G401 (cell line): ENCODE measurements around the gene ELF4. TPM values are rescaled to one million over a fixed set of nuclear protein-coding genes. Genes with fewer than 3 reads are reported as not detected.
"Not testable (repeated sequence)": the region's sequence is repeated elsewhere in the genome, so short reads cannot be mapped to it uniquely, and the experiment has no call there.

Experiments used
- DNase-seq: peaks from one replicate; pipeline ENCODE4 v3.0.0-alpha.2; 2015; ENCODE audit warnings: low spot score
- in situ Hi-C: cut with HindIII; loops from 2 replicates; pipeline ENCODE4 v1.10.0; 2016; ENCODE audit warnings: low sequenced_read_pairs, mixed read lengths
- total RNA-seq: library from RNA; depleted of rRNA; stranded (reverse); fragments of >200 nt; shearing (Covaris generic); gene quantifications from 2 replicates; pipeline ENCODE4 v1.2.3, GENCODE V29; 2014

ELF4 gene
- total RNA-seq, 1 experiment from 2014 or later: 8.4 TPM

GRCh38 chrX:130117166-130117565 is 6.9 kb upstream of the ELF4 start:
- DNase-seq: no peak
- in situ Hi-C loops: no loop called here

GRCh38 chrX:130115119-130115885 is 5.0 kb upstream of the ELF4 start:
- in situ Hi-C loops: not testable (repeated sequence)

GRCh38 chrX:130114141-130114588 is 3.9 kb upstream of the ELF4 start:
- DNase-seq: no peak
- in situ Hi-C loops: no loop called here

More at GRCh38 chrX:130115119-130115885, 5.0 kb upstream of the ELF4 start:
- not testable (repeated sequence) for DNase-seq

- in situ Hi-C loops: no loop called here
- DNase-seq: no peak
These were observed 1.2 kb upstream of the ELF4 start for GRCh38 chrX:130111220-130112154.

- in situ Hi-C loops: no loop called here
- no peak for DNase-seq
These were observed 593 bp downstream of the ELF4 start for GRCh38 chrX:130109429-130110378.

GRCh38 chrX:130108647-130109428 is 1.5 kb downstream of the ELF4 start:
- no peak for DNase-seq
- in situ Hi-C loops: no loop called here

GRCh38 chrX:130106071-130106470 is 4.2 kb downstream of the ELF4 start:
- DNase-seq: no peak
- in situ Hi-C loops: no loop called here

GRCh38 chrX:130105244-130105643 is 5.1 kb downstream of the ELF4 start:
- in situ Hi-C loops: no loop called here
- no peak for DNase-seq

- in situ Hi-C loops: no loop called here
- no peak for DNase-seq
These were observed 6.7 kb downstream of the ELF4 start for GRCh38 chrX:130103605-130104004.

GRCh38 chrX:130100180-130100579 is 10.1 kb downstream of the ELF4 start:
- in situ Hi-C loops: no loop called here
- DNase-seq: no peak

GRCh38 chrX:130098210-130098552 is 12.1 kb downstream of the ELF4 start:
- in situ Hi-C loops: no loop called here

GRCh38 chrX:130097507-130098209 is 12.6 kb downstream of the ELF4 start:
- DNase-seq: no peak
- in situ Hi-C loops: no loop called here

More at GRCh38 chrX:130098210-130098552, 12.1 kb downstream of the ELF4 start:
- DNase-seq: no peak

GRCh38 chrX:130095249-130096030 is 14.9 kb downstream of the ELF4 start:
- in situ Hi-C loops: no loop called here
- no peak for DNase-seq

GRCh38 chrX:130094696-130095095 is 15.6 kb downstream of the ELF4 start:
- in situ Hi-C loops: no loop called here
- DNase-seq: no peak

GRCh38 chrX:130093271-130093670 is 17.0 kb downstream of the ELF4 start:
- DNase-seq: no peak
- in situ Hi-C loops: no loop called here

GRCh38 chrX:130091980-130092522 is 18.2 kb downstream of the ELF4 start:
- no peak for DNase-seq
- in situ Hi-C loops: no loop called here

GRCh38 chrX:130090364-130090763 is 19.9 kb downstream of the ELF4 start:
- no peak for DNase-seq
- in situ Hi-C loops: no loop called here
